Mesenchymal stem cell (in vitro differentiated cells and primary cell): ENCODE results near the gene GUCY1A1.
A peak's percentile ranks its signal among the peaks of the same experiment; 100 is the strongest.

Experiments
- DNase-seq: peaks from one replicate; pipeline ENCODE4 v3.0.0-alpha.2; 2013
- H2AFZ ChIP-seq: one replicate; pipeline ENCODE4 v1.6.1; 2013; ENCODE audit warnings: low read depth, mild to moderate bottlenecking, control low read depth, inconsistent platforms, low read length, moderate library complexity
- H2AK5ac ChIP-seq: 2 replicates; pipeline ENCODE4 v1.6.1; 2013; ENCODE audit warnings: low read length, moderate library complexity, mild to moderate bottlenecking, inconsistent platforms; ENCODE audit not compliant: severe bottlenecking
- H2BK120ac ChIP-seq: one replicate; pipeline ENCODE4 v1.6.1; 2013; ENCODE audit warnings: low read depth, mild to moderate bottlenecking, inconsistent platforms, low read length, moderate library complexity
- H2BK12ac ChIP-seq, 2 experiments: one replicate each; pipeline ENCODE4 v1.6.1; 2013; ENCODE audit warnings: inconsistent platforms in 2 of 2, low read length in 2 of 2, mild to moderate bottlenecking in 2 of 2, moderate library complexity in 2 of 2, control low read depth in 1 of 2
- H2BK15ac ChIP-seq: one replicate; pipeline ENCODE4 v1.6.1; 2013; ENCODE audit warnings: mild to moderate bottlenecking, low read depth, inconsistent platforms; ENCODE audit not compliant: poor library complexity, severe bottlenecking
- H2BK5ac ChIP-seq: 2 replicates; pipeline ENCODE4 v1.6.1; 2013; ENCODE audit warnings: low read depth, mild to moderate bottlenecking, low read length, control low read depth, inconsistent platforms; ENCODE audit not compliant: poor library complexity, severe bottlenecking
- H3K14ac ChIP-seq, 2 experiments: one replicate each; pipeline ENCODE4 v1.6.1; 2013; ENCODE audit warnings: inconsistent platforms in 2 of 2, low read length in 2 of 2, control low read depth in 1 of 2, mild to moderate bottlenecking in 1 of 2, moderate library complexity in 1 of 2
- H3K18ac ChIP-seq, 2 experiments: one replicate each; pipeline ENCODE4 v1.6.1; 2013; ENCODE audit warnings: inconsistent platforms in 2 of 2, low read length in 2 of 2, control low read depth in 1 of 2, low read depth in 1 of 2, mild to moderate bottlenecking in 1 of 2
- H3K23ac ChIP-seq, 2 experiments: one replicate each; pipeline ENCODE4 v1.6.1; 2013; ENCODE audit warnings: inconsistent platforms in 2 of 2, low read length in 2 of 2, mild to moderate bottlenecking in 2 of 2, moderate library complexity in 2 of 2, control low read depth in 1 of 2
- H3K27ac ChIP-seq: 2 replicates; pipeline ENCODE4 v1.5.1; 2013; ENCODE audit warnings: mild to moderate bottlenecking, moderate library complexity, low read length, control low read depth, inconsistent platforms; ENCODE audit not compliant: poor library complexity, severe bottlenecking
- H3K27me3 ChIP-seq, 2 experiments: 2 replicates each; pipeline versions ENCODE4 v1.6.1 to v1.7.0; 2013; ENCODE audit warnings: low read length in 2 of 2, mild to moderate bottlenecking in 2 of 2, moderate library complexity in 2 of 2, control low read depth in 1 of 2, inconsistent platforms in 1 of 2; ENCODE audit not compliant: control insufficient read depth in 1 of 2, insufficient read depth in 1 of 2
- H3K36me3 ChIP-seq, 2 experiments: 2 replicates each; pipeline versions ENCODE4 v1.6.1 to v1.7.0; 2013; ENCODE audit warnings: low read length in 2 of 2, control low read depth in 1 of 2, inconsistent platforms in 1 of 2, low read depth in 1 of 2, mild to moderate bottlenecking in 1 of 2; ENCODE audit not compliant: insufficient read depth in 2 of 2, control insufficient read depth in 1 of 2
- H3K4ac ChIP-seq, 2 experiments: one replicate each; pipeline ENCODE4 v1.6.1; 2013; ENCODE audit warnings: inconsistent platforms in 2 of 2, low read length in 2 of 2, mild to moderate bottlenecking in 2 of 2, moderate library complexity in 2 of 2, control low read depth in 1 of 2, low read depth in 1 of 2
- H3K4me1 ChIP-seq: 2 replicates; pipeline ENCODE4 v1.6.1; 2013; ENCODE audit warnings: low read depth, low read length, control low read depth; ENCODE audit not compliant: control insufficient read depth, insufficient read depth
- H3K4me2 ChIP-seq: 2 replicates; pipeline ENCODE4 v1.6.1; 2013; ENCODE audit warnings: low read length, mild to moderate bottlenecking, inconsistent platforms; ENCODE audit not compliant: poor library complexity, severe bottlenecking
- H3K4me3 ChIP-seq, 2 experiments: 2 replicates each; pipeline versions ENCODE4 v1.5.1 to v1.7.0; 2013; ENCODE audit warnings: low read length in 2 of 2, mild to moderate bottlenecking in 2 of 2, control low read depth in 1 of 2, low read depth in 1 of 2; ENCODE audit not compliant: insufficient read depth in 1 of 2
- H3K79me1 ChIP-seq: replicated peaks from 2 replicates; pipeline ENCODE4 v1.6.1; 2013; ENCODE audit warnings: mild to moderate bottlenecking, control low read depth, low read length, inconsistent platforms; ENCODE audit not compliant: poor library complexity, severe bottlenecking
- H3K9ac ChIP-seq: 2 replicates; pipeline ENCODE4 v1.7.0; 2013; ENCODE audit warnings: mild to moderate bottlenecking, low read length, moderate library complexity
- H3K9me3 ChIP-seq: 2 replicates; pipeline ENCODE4 v1.7.0; 2013; ENCODE audit warnings: mild to moderate bottlenecking, low read length; ENCODE audit not compliant: control insufficient read depth
- H4K8ac ChIP-seq: one replicate; pipeline ENCODE4 v1.6.1; 2013; ENCODE audit warnings: inconsistent platforms, mild to moderate bottlenecking, low read length, moderate library complexity
- H4K91ac ChIP-seq: one replicate; pipeline ENCODE4 v1.6.1; 2013; ENCODE audit warnings: mild to moderate bottlenecking, low read length, inconsistent platforms
- WGBS: methylation state at CpG from one replicate; pipeline ENCODE4 v1.1.7; 2013; ENCODE audit warnings: mixed read lengths; 5-methylcytosine and 5-hydroxymethylcytosine counted together

The GUCY1A1 gene

GRCh38 chr4:155704841-155705404 lies 38.3 kb downstream of the GUCY1A1 start:
- no peaks in the 10 kb centered on the region for H3K27me3 ChIP-seq
- peak overlapping the region in 1 of 2 experiments; percentile 6 for H2BK12ac ChIP-seq
- no peak overlapping the region for H2BK5ac ChIP-seq
- no peak overlapping the region for H2AFZ ChIP-seq
- no peak overlapping the region for H4K8ac ChIP-seq
- WGBS = 97% methylated on average over 8 of the region's 12 CpGs
- H4K91ac ChIP-seq = no peak overlapping the region
- H3K27ac ChIP-seq = peak overlapping the region; percentile 20
- H2AK5ac ChIP-seq = peak overlapping the region; percentile 81
- H3K4ac ChIP-seq = no peak overlapping the region
- no peaks in the 10 kb centered on the region for H3K9me3 ChIP-seq
- no peak overlapping the region for H3K18ac ChIP-seq
- H3K14ac ChIP-seq = no peak overlapping the region
- H3K4me3 ChIP-seq = no peak overlapping the region
- no peak overlapping the region for H3K4me2 ChIP-seq
- H2BK15ac ChIP-seq = no peak overlapping the region
- no peak for DNase-seq
- no peaks in the 10 kb centered on the region for H3K36me3 ChIP-seq
- no peaks in the 10 kb centered on the region for H3K79me1 ChIP-seq
- H3K23ac ChIP-seq = no peak overlapping the region
- H3K9ac ChIP-seq = no peak overlapping the region
- no peak overlapping the region for H2BK120ac ChIP-seq
- peaks cover 10% of the 10 kb centered on the region for H3K4me1 ChIP-seq

GRCh38 chr4:155705664-155706063 lies 39.0 kb downstream of the GUCY1A1 start:
- no peak overlapping the region for H2BK120ac ChIP-seq
- H3K4ac ChIP-seq = no peak overlapping the region
- peak; percentile 40 for DNase-seq
- WGBS = 0% methylated on average over 1 of the region's 2 CpGs
- H2AK5ac ChIP-seq = no peak overlapping the region
- no peak overlapping the region for H2AFZ ChIP-seq
- H4K8ac ChIP-seq = no peak overlapping the region
- no peak overlapping the region for H3K4me2 ChIP-seq
- H3K18ac ChIP-seq = no peak overlapping the region
- no peak overlapping the region for H3K9ac ChIP-seq
- H3K4me1 ChIP-seq = peaks cover 10% of the 10 kb centered on the region
- H3K27me3 ChIP-seq = no peaks in the 10 kb centered on the region
- no peaks in the 10 kb centered on the region for H3K9me3 ChIP-seq
- no peak overlapping the region for H3K23ac ChIP-seq
- peaks cover 0 to under 1% of the 10 kb centered on the region in 2 experiments for H3K36me3 ChIP-seq
- no peak overlapping the region for H2BK5ac ChIP-seq
- no peak overlapping the region for H3K4me3 ChIP-seq
- H3K79me1 ChIP-seq = no peaks in the 10 kb centered on the region
- H2BK12ac ChIP-seq = no peak overlapping the region
- no peak overlapping the region for H4K91ac ChIP-seq
- peak overlapping the region; percentile 20 for H3K27ac ChIP-seq
- no peak overlapping the region for H3K14ac ChIP-seq
- H2BK15ac ChIP-seq = no peak overlapping the region

- H4K91ac ChIP-seq = no peak overlapping the region
- H3K9me3 ChIP-seq = no peaks in the 10 kb centered on the region
- H3K27ac ChIP-seq = no peak overlapping the region
- no peak overlapping the region for H2BK5ac ChIP-seq
- H3K4me2 ChIP-seq = no peak overlapping the region
- H3K14ac ChIP-seq = no peak overlapping the region
- DNase-seq = no peak
- H3K9ac ChIP-seq = no peak overlapping the region
- H3K36me3 ChIP-seq = peaks cover 0 to 3% of the 10 kb centered on the region in 2 experiments
- H3K4ac ChIP-seq = no peak overlapping the region
- no peak overlapping the region for H3K23ac ChIP-seq
- H3K4me3 ChIP-seq = no peak overlapping the region
- no peak overlapping the region for H2AK5ac ChIP-seq
- no peak overlapping the region for H2BK12ac ChIP-seq
- no peak overlapping the region for H2BK120ac ChIP-seq
- H3K18ac ChIP-seq = no peak overlapping the region
- peaks cover 10% of the 10 kb centered on the region for H3K4me1 ChIP-seq
- no peak overlapping the region for H2BK15ac ChIP-seq
- 0% methylated on average over 1 of the region's 2 CpGs for WGBS
- no peak overlapping the region for H4K8ac ChIP-seq
- H2AFZ ChIP-seq = no peak overlapping the region
- H3K27me3 ChIP-seq = no peaks in the 10 kb centered on the region
- H3K79me1 ChIP-seq = no peaks in the 10 kb centered on the region
These were observed 39.5 kb downstream of the GUCY1A1 start for GRCh38 chr4:155706147-155706546.

- H3K14ac ChIP-seq = no peak overlapping the region
These were observed 40.6 kb downstream of the GUCY1A1 start for GRCh38 chr4:155707251-155707650.

More at GRCh38 chr4:155707251-155707650, 40.6 kb downstream of the GUCY1A1 start:
- H2AFZ ChIP-seq = no peak overlapping the region
- peak overlapping the region; percentile 2 for H2AK5ac ChIP-seq
- peaks cover 10% of the 10 kb centered on the region for H3K4me1 ChIP-seq
- no peak overlapping the region for H3K4me2 ChIP-seq
- no peaks in the 10 kb centered on the region for H3K79me1 ChIP-seq
- no peak overlapping the region for H4K8ac ChIP-seq
- DNase-seq = no peak
- no peak overlapping the region for H3K9ac ChIP-seq
- H2BK12ac ChIP-seq = no peak overlapping the region
- 99% methylated on average over 4 of the region's 5 CpGs for WGBS
- no peak overlapping the region for H3K27ac ChIP-seq
- peak overlapping the region in 1 of 2 experiments; percentile 66 for H3K23ac ChIP-seq
- no peaks in the 10 kb centered on the region for H3K9me3 ChIP-seq
- H4K91ac ChIP-seq = no peak overlapping the region
- peaks cover 0 to 3% of the 10 kb centered on the region in 2 experiments for H3K36me3 ChIP-seq
- H3K4ac ChIP-seq = no peak overlapping the region
- H2BK5ac ChIP-seq = no peak overlapping the region
- H3K4me3 ChIP-seq = no peak overlapping the region
- no peak overlapping the region for H2BK120ac ChIP-seq
- H3K18ac ChIP-seq = no peak overlapping the region
- H2BK15ac ChIP-seq = no peak overlapping the region
- H3K27me3 ChIP-seq = no peaks in the 10 kb centered on the region
